ENCODE data around the gene ANKDD1A. TPM values are rescaled to one million over a fixed set of nuclear protein-coding genes. Genes with fewer than 3 reads are reported as not detected.

ANKDD1A gene
- total and polyA plus RNA-seq, 4 donors = 11.1 to 29.2 (median 18.5) TPM

GRCh38 chr15:64875641-64876223, 36.0 kb upstream of the ANKDD1A start:
- intact Hi-C loops (cut with DNase I) = no loop called here
- ATAC-seq (ENCODE audit: low FRiP score) (no peak), DNase-seq (peak in 1 of 2 donors; percentile 4)
- Histone ChIP-seq H3K27ac (ENCODE audit: low read depth in 1 of 2, low read length in 2 of 2) (no peak overlapping the region), H3K9me3 (ENCODE audit: control insufficient read depth, low read length) (no peaks in the 10 kb centered on the region), H3K4me1 (ENCODE audit: control insufficient read depth in 1 of 2, insufficient read depth in 2 of 2, low read length in 2 of 2) (no peaks in the 10 kb centered on the region), H3K36me3 (ENCODE audit: control insufficient read depth in 1 of 2, insufficient read depth in 2 of 2, low read length in 1 of 2) (no peaks in the 10 kb centered on the region), H3K4me3 (ENCODE audit: low read length in 2 of 2) (no peak overlapping the region), H3K27me3 (ENCODE audit: control insufficient read depth in 1 of 2, insufficient read depth in 2 of 2, low read length in 1 of 2) (no peaks in the 10 kb centered on the region)
- 79 to 92% methylated on average over 3 of the region's 3 CpGs for WGBS, 2 donors

- H3K4me1 ChIP-seq (ENCODE audit: control insufficient read depth in 1 of 2, insufficient read depth in 2 of 2, low read length in 2 of 2) = no peaks in the 10 kb centered on the region
Measured at GRCh38 chr15:64877435-64877834, 34.3 kb upstream of the ANKDD1A start.

GRCh38 chr15:64878705-64879104, 33.0 kb upstream of the ANKDD1A start:
- no peaks in the 10 kb centered on the region for H3K27me3 ChIP-seq (ENCODE audit: control insufficient read depth in 1 of 2, insufficient read depth in 2 of 2, low read length in 1 of 2)
- H3K4me3 ChIP-seq (ENCODE audit: low read length in 2 of 2) = no peak overlapping the region
- H3K4me1 ChIP-seq (ENCODE audit: control insufficient read depth in 1 of 2, insufficient read depth in 2 of 2, low read length in 2 of 2) = no peaks in the 10 kb centered on the region
- 77 to 83% methylated on average over 8 of the region's 8 CpGs for WGBS, 2 donors
- no peaks in the 10 kb centered on the region for H3K9me3 ChIP-seq (ENCODE audit: control insufficient read depth, low read length)
- H3K27ac ChIP-seq (ENCODE audit: low read depth in 1 of 2, low read length in 2 of 2) = no peak overlapping the region
- DNase-seq = peak in 1 of 2 donors; percentile 82
- intact Hi-C loops (cut with DNase I) = no loop called here
- ATAC-seq (ENCODE audit: low FRiP score) = no peak
- H3K36me3 ChIP-seq (ENCODE audit: control insufficient read depth in 1 of 2, insufficient read depth in 2 of 2, low read length in 1 of 2) = no peaks in the 10 kb centered on the region

More at GRCh38 chr15:64877435-64877834, 34.3 kb upstream of the ANKDD1A start:
- peak; percentile 85 to 92 for DNase-seq
- Histone ChIP-seq H3K27ac (ENCODE audit: low read depth in 1 of 2, low read length in 2 of 2) (no peak overlapping the region), H3K27me3 (ENCODE audit: control insufficient read depth in 1 of 2, insufficient read depth in 2 of 2, low read length in 1 of 2) (no peaks in the 10 kb centered on the region), H3K36me3 (ENCODE audit: control insufficient read depth in 1 of 2, insufficient read depth in 2 of 2, low read length in 1 of 2) (no peaks in the 10 kb centered on the region), H3K9me3 (ENCODE audit: control insufficient read depth, low read length) (no peaks in the 10 kb centered on the region), H3K4me3 (ENCODE audit: low read length in 2 of 2) (no peak overlapping the region)
- WGBS, 2 donors = 44 to 55% methylated on average over 3 of the region's 3 CpGs
- peak; percentile 74 for ATAC-seq (ENCODE audit: low FRiP score)
- intact Hi-C loops (cut with DNase I) = no loop called here

- no peaks in the 10 kb centered on the region for H3K9me3 ChIP-seq (ENCODE audit: control insufficient read depth, low read length)
- no peaks in the 10 kb centered on the region for H3K27me3 ChIP-seq (ENCODE audit: control insufficient read depth in 1 of 2, insufficient read depth in 2 of 2, low read length in 1 of 2)
- DNase-seq (peak in 1 of 2 donors; percentile 30), ATAC-seq (ENCODE audit: low FRiP score) (peak; percentile 56)
- 74 to 79% methylated on average over 5 of the region's 5 CpGs for WGBS, 2 donors
- intact Hi-C loops (cut with DNase I) = no loop called here
- H3K4me3 ChIP-seq (ENCODE audit: low read length in 2 of 2) = no peak overlapping the region
- H3K36me3 ChIP-seq (ENCODE audit: control insufficient read depth in 1 of 2, insufficient read depth in 2 of 2, low read length in 1 of 2) = no peaks in the 10 kb centered on the region
- no peak overlapping the region for H3K27ac ChIP-seq (ENCODE audit: low read depth in 1 of 2, low read length in 2 of 2)
- no peaks in the 10 kb centered on the region for H3K4me1 ChIP-seq (ENCODE audit: control insufficient read depth in 1 of 2, insufficient read depth in 2 of 2, low read length in 2 of 2)
Measured at GRCh38 chr15:64883100-64883581, 28.6 kb upstream of the ANKDD1A start.

GRCh38 chr15:64883997-64884511, 27.6 kb upstream of the ANKDD1A start:
- Histone ChIP-seq H3K4me1 (ENCODE audit: control insufficient read depth in 1 of 2, insufficient read depth in 2 of 2, low read length in 2 of 2) (no peaks in the 10 kb centered on the region), H3K36me3 (ENCODE audit: control insufficient read depth in 1 of 2, insufficient read depth in 2 of 2, low read length in 1 of 2) (no peaks in the 10 kb centered on the region), H3K4me3 (ENCODE audit: low read length in 2 of 2) (no peak overlapping the region), H3K9me3 (ENCODE audit: control insufficient read depth, low read length) (no peaks in the 10 kb centered on the region), H3K27ac (ENCODE audit: low read depth in 1 of 2, low read length in 2 of 2) (no peak overlapping the region), H3K27me3 (ENCODE audit: control insufficient read depth in 1 of 2, insufficient read depth in 2 of 2, low read length in 1 of 2) (no peaks in the 10 kb centered on the region)
- WGBS, 2 donors = 50 to 56% methylated on average over 10 of the region's 10 CpGs
- peak; percentile 67 for ATAC-seq (ENCODE audit: low FRiP score)
- peak; percentile 91 to 93 for DNase-seq
- intact Hi-C loops (cut with DNase I) = no loop called here

- WGBS, 2 donors = 92 to 94% methylated on average over 5 of the region's 5 CpGs
- no peaks in the 10 kb centered on the region for H3K36me3 ChIP-seq (ENCODE audit: control insufficient read depth in 1 of 2, insufficient read depth in 2 of 2, low read length in 1 of 2)
- H3K9me3 ChIP-seq (ENCODE audit: control insufficient read depth, low read length) = no peaks in the 10 kb centered on the region
- DNase-seq (no peak), ATAC-seq (ENCODE audit: low FRiP score) (no peak)
- H3K27ac ChIP-seq (ENCODE audit: low read depth in 1 of 2, low read length in 2 of 2) = no peak overlapping the region
- intact Hi-C loops (cut with DNase I) = no loop called here
- no peaks in the 10 kb centered on the region for H3K27me3 ChIP-seq (ENCODE audit: control insufficient read depth in 1 of 2, insufficient read depth in 2 of 2, low read length in 1 of 2)
- no peaks in the 10 kb centered on the region for H3K4me1 ChIP-seq (ENCODE audit: control insufficient read depth in 1 of 2, insufficient read depth in 2 of 2, low read length in 2 of 2)
- no peak overlapping the region for H3K4me3 ChIP-seq (ENCODE audit: low read length in 2 of 2)
Measured at GRCh38 chr15:64884679-64885078, 27.0 kb upstream of the ANKDD1A start.

GRCh38 chr15:64888336-64888735, 23.4 kb upstream of the ANKDD1A start:
- DNase-seq (peak in 1 of 2 donors; percentile 32), ATAC-seq (ENCODE audit: low FRiP score) (no peak)
- no peaks in the 10 kb centered on the region for H3K36me3 ChIP-seq (ENCODE audit: control insufficient read depth in 1 of 2, insufficient read depth in 2 of 2, low read length in 1 of 2)
- no peaks in the 10 kb centered on the region for H3K4me1 ChIP-seq (ENCODE audit: control insufficient read depth in 1 of 2, insufficient read depth in 2 of 2, low read length in 2 of 2)
- no peak overlapping the region for H3K27ac ChIP-seq (ENCODE audit: low read depth in 1 of 2, low read length in 2 of 2)
- WGBS, 2 donors = 85 to 91% methylated on average over 6 of the region's 6 CpGs
- no peak overlapping the region for H3K4me3 ChIP-seq (ENCODE audit: low read length in 2 of 2)
- no peaks in the 10 kb centered on the region for H3K9me3 ChIP-seq (ENCODE audit: control insufficient read depth, low read length)
- intact Hi-C loops (cut with DNase I) = no loop called here
- H3K27me3 ChIP-seq (ENCODE audit: control insufficient read depth in 1 of 2, insufficient read depth in 2 of 2, low read length in 1 of 2) = no peaks in the 10 kb centered on the region

GRCh38 chr15:64891561-64891960, 20.1 kb upstream of the ANKDD1A start:
- no peak for ATAC-seq (ENCODE audit: low FRiP score)
- Histone ChIP-seq H3K4me3 (ENCODE audit: low read length in 2 of 2) (no peak overlapping the region), H3K4me1 (ENCODE audit: control insufficient read depth in 1 of 2, insufficient read depth in 2 of 2, low read length in 2 of 2) (no peaks in the 10 kb centered on the region), H3K27me3 (ENCODE audit: control insufficient read depth in 1 of 2, insufficient read depth in 2 of 2, low read length in 1 of 2) (no peaks in the 10 kb centered on the region), H3K36me3 (ENCODE audit: control insufficient read depth in 1 of 2, insufficient read depth in 2 of 2, low read length in 1 of 2) (no peaks in the 10 kb centered on the region), H3K27ac (ENCODE audit: low read depth in 1 of 2, low read length in 2 of 2) (no peak overlapping the region), H3K9me3 (ENCODE audit: control insufficient read depth, low read length) (no peaks in the 10 kb centered on the region)
- peak in 1 of 2 donors; percentile 37 for DNase-seq
- intact Hi-C loops (cut with DNase I) = loop anchor here in 1 of 2 donors (5.0 kb wide), 2 partner anchors 34 to 49 kb away; partner anchors contain the start of gene PLEKHO2

- Histone ChIP-seq H3K27me3 (ENCODE audit: control insufficient read depth in 1 of 2, insufficient read depth in 2 of 2, low read length in 1 of 2) (no peaks in the 10 kb centered on the region), H3K9me3 (ENCODE audit: control insufficient read depth, low read length) (no peaks in the 10 kb centered on the region), H3K27ac (ENCODE audit: low read depth in 1 of 2, low read length in 2 of 2) (no peak overlapping the region), H3K4me1 (ENCODE audit: control insufficient read depth in 1 of 2, insufficient read depth in 2 of 2, low read length in 2 of 2) (peaks cover 0 to 2% of the 10 kb centered on the region in 2 donors), H3K4me3 (ENCODE audit: low read length in 2 of 2) (no peak overlapping the region), H3K36me3 (ENCODE audit: control insufficient read depth in 1 of 2, insufficient read depth in 2 of 2, low read length in 1 of 2) (no peaks in the 10 kb centered on the region)
- ATAC-seq (ENCODE audit: low FRiP score) (no peak), DNase-seq (peak in 1 of 2 donors; percentile 49)
- intact Hi-C loops (cut with DNase I) = loop anchor here in 1 of 2 donors (5.0 kb wide), 2 partner anchors 36 to 51 kb away; partner anchors contain the start of gene PLEKHO2
- 95 to 96% methylated on average over 8 of the region's 8 CpGs for whole genome bisulfite sequencing, 2 donors
Measured at GRCh38 chr15:64892847-64893403, 18.8 kb upstream of the ANKDD1A start.
